PC-9 (cell line): ENCODE measurements around the gene ENDOV. TPM values are rescaled to one million over a fixed set of nuclear protein-coding genes. Genes with fewer than 3 reads are reported as not detected.

Experiments used
- BruUV-seq: library from RNA; stranded (reverse); fragments of 400-500 nt; replicated peaks from 2 replicates; lab custom pipeline; 2021; lab: Mats Ljungman, UMichigan
- CTCF ChIA-PET: fragments of 300-600 bp; sonication (Branson Sonifier 250); formaldehyde crosslinking; loops from one replicate; lab custom pipeline; 2022; ENCODE audit warnings: antibody characterized with exemption; lab: Charles Lee
- POLR2A ChIA-PET: fragments of 300-600 bp; sonication (Branson Sonifier 250); formaldehyde crosslinking; loops from one replicate; lab custom pipeline; 2022; ENCODE audit warnings: antibody characterized with exemption; ENCODE audit not compliant: unreplicated experiment; lab: Charles Lee
- DNase-seq, 2 experiments: peaks; one replicate each; pipeline versions ENCODE4 v3.0.0 to v3.0.0-alpha.2; 2015 to 2022; ENCODE audit warnings: mixed read lengths in 1 of 2
- H2AFZ ChIP-seq: fragments of 200-600 bp; sonication (generic); 2 replicates; pipeline ENCODE4 v1.8.1; 2017; ENCODE audit warnings: antibody characterized with exemption
- H3F3A ChIP-seq: fragments of 200-600 bp; sonication (generic); 2 replicates; pipeline ENCODE4 v1.8.1; 2017; ENCODE audit warnings: antibody characterized with exemption, mild to moderate bottlenecking, low read depth; ENCODE audit not compliant: insufficient read depth
- H3K27ac ChIP-seq: fragments of 200-600 bp; sonication (generic); 2 replicates; pipeline ENCODE4 v1.6.1; 2016; ENCODE audit warnings: mixed run types
- H3K27me3 ChIP-seq: fragments of 200-600 bp; sonication (generic); 2 replicates; pipeline ENCODE4 v1.6.1; 2016; ENCODE audit warnings: low read depth, mixed run types; ENCODE audit not compliant: insufficient read depth
- H3K36me3 ChIP-seq: fragments of 200-600 bp; sonication (generic); 2 replicates; pipeline ENCODE4 v1.6.1; 2016; ENCODE audit warnings: low read depth, mixed run types
- H3K4me1 ChIP-seq: fragments of 200-600 bp; sonication (generic); replicated peaks from 2 replicates; pipeline ENCODE4 v1.6.1; 2016; ENCODE audit warnings: mixed run types; ENCODE audit not compliant: insufficient read depth
- H3K4me2 ChIP-seq: fragments of 200-600 bp; sonication (generic); 2 replicates; pipeline ENCODE4 v1.6.1; 2017; ENCODE audit warnings: mixed run types
- H3K4me3 ChIP-seq: fragments of 200-600 bp; sonication (generic); 2 replicates; pipeline ENCODE4 v1.6.1; 2016; ENCODE audit warnings: mixed run types
- H3K79me2 ChIP-seq: fragments of 200-600 bp; sonication (generic); 2 replicates; pipeline ENCODE4 v1.6.1; 2017; ENCODE audit warnings: low read depth, mixed run types
- H3K9me2 ChIP-seq: fragments of 200-600 bp; sonication (generic); 2 replicates; pipeline ENCODE4 v1.8.1; 2017; ENCODE audit warnings: mild to moderate bottlenecking; ENCODE audit not compliant: insufficient read depth
- H3K9me3 ChIP-seq: fragments of 200-600 bp; sonication (generic); 2 replicates; pipeline ENCODE4 v1.8.1; 2016; ENCODE audit warnings: low read depth; ENCODE audit not compliant: insufficient read depth
- H4K20me1 ChIP-seq: fragments of 200-600 bp; sonication (generic); 2 replicates; pipeline ENCODE4 v1.8.1; 2017; ENCODE audit not compliant: insufficient read depth
- CTCF ChIP-seq: fragments of 200-600 bp; sonication (generic); conservative IDR thresholded peaks from 2 replicates; pipeline ENCODE4 v1.6.1; 2017; ENCODE audit warnings: mixed run types, antibody characterized with exemption, mild to moderate bottlenecking, moderate library complexity
- EZH2 ChIP-seq: fragments of 200-600 bp; sonication (generic); IDR thresholded peaks from 2 replicates; pipeline ENCODE4 v1.8.0; 2017; ENCODE audit warnings: antibody characterized with exemption, low read depth
- intact Hi-C: fragments of 100-400 bp; cut with micrococcal nuclease; formaldehyde crosslinking; loops from one replicate; pipeline ENCODE4 v1.10.0; 2022; ENCODE audit not compliant: unreplicated experiment
- total RNA-seq: library from RNA; stranded (reverse); gene quantifications from 2 replicates; pipeline ENCODE4 v1.2.3, GENCODE V29; 2021

ENDOV gene
- total RNA-seq, 1 experiment from 2014 or later, result 50.3 TPM

GRCh38 chr17:80430446-80431245, 15.7 kb downstream of the ENDOV start:
- no peaks in the 10 kb centered on the region for H3K79me2 ChIP-seq
- H3K9me2 ChIP-seq, result no peaks in the 10 kb centered on the region
- no peak overlapping the region for H3K4me2 ChIP-seq
- DNase-seq, result no peak
- H3K4me1 ChIP-seq, result no peaks in the 10 kb centered on the region
- H3K36me3 ChIP-seq, result no peaks in the 10 kb centered on the region
- POLR2A ChIA-PET, result no interaction called here
- CTCF ChIA-PET, result interaction anchor here (0.6 kb wide), 1 partner anchor 43 kb away, joined by 3 read pairs; no protein-coding TSS in a partner anchor
- TF ChIP-seq EZH2 (no peak), CTCF (no peak)
- no peaks in the 10 kb centered on the region for H3F3A ChIP-seq
- H2AFZ ChIP-seq, result no peak overlapping the region
- no peaks in the 10 kb centered on the region for H3K27me3 ChIP-seq
- no peaks in the 10 kb centered on the region for H4K20me1 ChIP-seq
- no peak overlapping the region for H3K27ac ChIP-seq
- no TSS peak for BruUV-seq
- intact Hi-C loops, result no loop called here
- no peak overlapping the region for H3K4me3 ChIP-seq
- H3K9me3 ChIP-seq, result no peaks in the 10 kb centered on the region

GRCh38 chr17:80431246-80432195, 16.6 kb downstream of the ENDOV start:
- ChIA-PET CTCF (no interaction called here), POLR2A (interaction anchor here (0.6 kb wide), 1 partner anchor 212 kb away, joined by 11 read pairs; no protein-coding TSS in a partner anchor)
- TF ChIP-seq EZH2 (no peak), CTCF (no peak)
- Histone ChIP-seq H3F3A (no peaks in the 10 kb centered on the region), H3K4me2 (no peak overlapping the region), H3K36me3 (no peaks in the 10 kb centered on the region), H3K4me1 (no peaks in the 10 kb centered on the region), H3K79me2 (no peaks in the 10 kb centered on the region), H3K27me3 (no peaks in the 10 kb centered on the region), H3K9me2 (no peaks in the 10 kb centered on the region), H3K4me3 (no peak overlapping the region), H3K27ac (no peak overlapping the region), H3K9me3 (no peaks in the 10 kb centered on the region), H4K20me1 (no peaks in the 10 kb centered on the region), H2AFZ (no peak overlapping the region)
- DNase-seq, result no peak
- BruUV-seq, result no TSS peak
- intact Hi-C loops, result no loop called here

GRCh38 chr17:80432350-80432955, 17.5 kb downstream of the ENDOV start:
- no peak overlapping the region for H3K27ac ChIP-seq
- H3K4me1 ChIP-seq, result no peaks in the 10 kb centered on the region
- H3K79me2 ChIP-seq, result no peaks in the 10 kb centered on the region
- TF ChIP-seq CTCF, result no peak
- TF ChIP-seq EZH2, result no peak
- DNase-seq, result no peak
- H3K36me3 ChIP-seq, result no peaks in the 10 kb centered on the region
- H3F3A ChIP-seq, result no peaks in the 10 kb centered on the region
- ChIA-PET CTCF (interaction anchor here (0.5 to 0.6 kb wide), 2 partner anchors 478 to 690 kb away, joined by 3 read pairs; no protein-coding TSS in a partner anchor), POLR2A (no interaction called here)
- intact Hi-C loops, result no loop called here
- no peaks in the 10 kb centered on the region for H4K20me1 ChIP-seq
- H3K4me3 ChIP-seq, result no peak overlapping the region
- H3K27me3 ChIP-seq, result no peaks in the 10 kb centered on the region
- no peaks in the 10 kb centered on the region for H3K9me2 ChIP-seq
- no peak overlapping the region for H3K4me2 ChIP-seq
- BruUV-seq, result no TSS peak
- no peak overlapping the region for H2AFZ ChIP-seq
- no peaks in the 10 kb centered on the region for H3K9me3 ChIP-seq
